Measurements from ENCODE around the gene NUTM1. TPM values are rescaled to one million over a fixed set of nuclear protein-coding genes. Genes with fewer than 3 reads are reported as not detected.

The NUTM1 gene
- total and polyA plus RNA-seq, 7 donors = 0.01 TPM; not detected in 6

GRCh38 chr15:34365091-34365825 is 22.1 kb downstream of the NUTM1 start:
- H3K4me1 ChIP-seq = peaks cover 0 to 23% (median 19%) of the 10 kb centered on the region in 4 donors
- peak overlapping the region in 2 of 4 donors; percentile 96 to 97 for H3K27ac ChIP-seq
- peaks cover 0 to 31% (median 1%) of the 10 kb centered on the region in 4 donors for H3K36me3 ChIP-seq
- WGBS, 2 donors = 81 to 83% methylated on average over 16 of the region's 16 CpGs
- TF ChIP-seq POLR2A (IDR thresholded peaks at IDR 0.05) = no peak
- TF ChIP-seq CTCF (IDR thresholded peaks at IDR 0.05) = no peak
- TF ChIP-seq POLR2AphosphoS5 (IDR thresholded peaks at IDR 0.05) = no peak
- TF ChIP-seq EP300 (IDR thresholded peaks at IDR 0.05) = no peak
- intact Hi-C loops (cut with DNase I) = loop anchor here (10.0 kb wide), 2 partner anchors 140 to 1180 kb away; partner anchors contain the start of genes DPH6 and EMC4
- H3K9me3 ChIP-seq = no peaks in the 10 kb centered on the region
- H3K27me3 ChIP-seq = no peaks in the 10 kb centered on the region
- peak overlapping the region in 3 of 4 donors; percentile 86 to 88 (median 86) for H3K4me3 ChIP-seq
- no peak for DNase-seq

GRCh38 chr15:34365836-34366235 is 22.7 kb downstream of the NUTM1 start:
- Histone ChIP-seq H3K9me3 (no peaks in the 10 kb centered on the region), H3K36me3 (peaks cover 0 to 27% (median 1%) of the 10 kb centered on the region in 4 donors), H3K27ac (peak overlapping the region; percentile 96 to 97 (median 97)), H3K4me1 (peaks cover 0 to 23% (median 19%) of the 10 kb centered on the region in 4 donors), H3K4me3 (peak overlapping the region; percentile 86 to 90 (median 87)), H3K27me3 (no peaks in the 10 kb centered on the region)
- DNase-seq = no peak
- no peak for TF ChIP-seq CTCF (IDR thresholded peaks at IDR 0.05)
- TF ChIP-seq POLR2AphosphoS5 (IDR thresholded peaks at IDR 0.05) = no peak
- no peak for TF ChIP-seq POLR2A (IDR thresholded peaks at IDR 0.05)
- TF ChIP-seq EP300 (IDR thresholded peaks at IDR 0.05) = no peak
- 13 to 31% methylated on average over 5 of the region's 5 CpGs for WGBS, 2 donors
- intact Hi-C loops (cut with DNase I) = loop anchor here (10.0 kb wide), 2 partner anchors 141 to 1179 kb away; partner anchors contain the start of genes DPH6 and EMC4

- Histone ChIP-seq H3K36me3 (peaks cover 0 to 20% (median 1%) of the 10 kb centered on the region in 4 donors), H3K27ac (peak overlapping the region; percentile 96 to 97 (median 97)), H3K4me3 (peak overlapping the region; percentile 86 to 90 (median 87)), H3K4me1 (peaks cover 0 to 23% (median 19%) of the 10 kb centered on the region in 4 donors), H3K9me3 (no peaks in the 10 kb centered on the region), H3K27me3 (no peaks in the 10 kb centered on the region)
- TF ChIP-seq EP300 (IDR thresholded peaks at IDR 0.05) (no peak), POLR2AphosphoS5 (IDR thresholded peaks at IDR 0.05) (peak in 1 of 4 donors; percentile 4), POLR2A (IDR thresholded peaks at IDR 0.05) (no peak), CTCF (IDR thresholded peaks at IDR 0.05) (no peak)
- DNase-seq = peak; percentile 81
- intact Hi-C loops (cut with DNase I) = loop anchor here (1.0 to 10.0 kb wide), 3 partner anchors 23 to 1178 kb away; partner anchors contain the start of genes DPH6, EMC4, NOP10 and NUTM1
- WGBS, 2 donors = 1% methylated on average over 37 of the region's 37 CpGs
Measured at GRCh38 chr15:34366271-34367065, 23.4 kb downstream of the NUTM1 start.

GRCh38 chr15:34367101-34368081 is 24.3 kb downstream of the NUTM1 start, which contains the start of gene LPCAT4:
Gene LPCAT4, minus strand, starts transcription at chr15:34367196. Its CDS starts 96 bp downstream, at chr15:34367100.
- Histone ChIP-seq H3K9me3 (no peaks in the 10 kb centered on the region), H3K27me3 (no peaks in the 10 kb centered on the region), H3K36me3 (peaks cover 0 to 15% (median under 1%) of the 10 kb centered on the region in 4 donors), H3K4me3 (peak within 1 kb of the TSS; percentile 86 to 90 (median 87)), H3K4me1 (peaks cover 0 to 23% (median 19%) of the 10 kb centered on the region in 4 donors), H3K27ac (peak within 1 kb of the TSS; percentile 96 to 97 (median 97))
- peak; percentile 94 for DNase-seq
- intact Hi-C loops (cut with DNase I) = loop anchor here (1.0 to 10.0 kb wide), 3 partner anchors 24 to 1177 kb away; partner anchors contain the start of genes DPH6, EMC4, NOP10 and NUTM1
- peak; percentile 22 to 35 for TF ChIP-seq POLR2A (IDR thresholded peaks at IDR 0.05)
- TF ChIP-seq EP300 (IDR thresholded peaks at IDR 0.05) = no peak
- peak; percentile 92 to 97 (median 96) for TF ChIP-seq CTCF (IDR thresholded peaks at IDR 0.05)
- peak; percentile 29 to 82 (median 54) for TF ChIP-seq POLR2AphosphoS5 (IDR thresholded peaks at IDR 0.05)
- WGBS, 2 donors = 0% methylated on average over 80 of the region's 80 CpGs
